Cardiac muscle cell (in vitro differentiated cells and primary cell): ENCODE results near the gene LHX8. TPM values are rescaled to one million over a fixed set of nuclear protein-coding genes. Genes with fewer than 3 reads are reported as not detected.

ENCODE experiments used
- DNase-seq, 2 donors: peaks; one replicate each; pipeline versions ENCODE4 v3.0.0 to v3.0.0-alpha.2; 2010 to 2017; ENCODE audit warnings: low read depth in 1 of 2, low spot score in 1 of 2
- H3K27ac ChIP-seq: fragments of 200-600 bp; sonication (generic); 2 replicates; pipeline ENCODE4 v1.5.1; 2016
- H3K27me3 ChIP-seq: fragments of 200-600 bp; sonication (generic); 2 replicates; pipeline ENCODE4 v1.6.0; 2016; ENCODE audit warnings: control low read depth
- H3K36me3 ChIP-seq: fragments of 200-600 bp; sonication (generic); 2 replicates; pipeline ENCODE4 v1.5.1; 2016; ENCODE audit warnings: control low read depth
- H3K4me1 ChIP-seq: fragments of 200-600 bp; sonication (generic); 2 replicates; pipeline ENCODE4 v1.8.1; 2017; ENCODE audit warnings: low read depth, mild to moderate bottlenecking, mixed run types
- H3K4me3 ChIP-seq: fragments of 200-600 bp; sonication (generic); 2 replicates; pipeline ENCODE4 v1.5.1; 2016; ENCODE audit warnings: mild to moderate bottlenecking
- H3K9me3 ChIP-seq: fragments of 200-600 bp; sonication (generic); 2 replicates; pipeline ENCODE4 v1.5.1; 2017; ENCODE audit warnings: low read depth, mild to moderate bottlenecking, control low read depth
- polyA plus RNA-seq: library from polyadenylated mRNA; unstranded; fragments of >200 nt; fragmentation: Nextera tagmentation; extraction: Ambion mirVana; gene quantifications from 2 replicates; pipeline ENCODE4 v1.2.1, GENCODE V29; 2016
- total RNA-seq: library from RNA; depleted of rRNA; stranded (reverse); fragments of >200 nt; gene quantifications from 2 replicates; pipeline ENCODE4 v1.2.3, GENCODE V29; 2016
- TF ChIP-seq, protein P1 (sequence below): IDR thresholded peaks from 2 replicates; pipeline ENCODE4 v1.5.1; 2012; ENCODE audit warnings: low read depth, mild to moderate bottlenecking, low read length

Gene LHX8
- total and polyA plus RNA-seq, 2 experiments from 2014 or later = 0.18 to 1.9 TPM

DNA sequence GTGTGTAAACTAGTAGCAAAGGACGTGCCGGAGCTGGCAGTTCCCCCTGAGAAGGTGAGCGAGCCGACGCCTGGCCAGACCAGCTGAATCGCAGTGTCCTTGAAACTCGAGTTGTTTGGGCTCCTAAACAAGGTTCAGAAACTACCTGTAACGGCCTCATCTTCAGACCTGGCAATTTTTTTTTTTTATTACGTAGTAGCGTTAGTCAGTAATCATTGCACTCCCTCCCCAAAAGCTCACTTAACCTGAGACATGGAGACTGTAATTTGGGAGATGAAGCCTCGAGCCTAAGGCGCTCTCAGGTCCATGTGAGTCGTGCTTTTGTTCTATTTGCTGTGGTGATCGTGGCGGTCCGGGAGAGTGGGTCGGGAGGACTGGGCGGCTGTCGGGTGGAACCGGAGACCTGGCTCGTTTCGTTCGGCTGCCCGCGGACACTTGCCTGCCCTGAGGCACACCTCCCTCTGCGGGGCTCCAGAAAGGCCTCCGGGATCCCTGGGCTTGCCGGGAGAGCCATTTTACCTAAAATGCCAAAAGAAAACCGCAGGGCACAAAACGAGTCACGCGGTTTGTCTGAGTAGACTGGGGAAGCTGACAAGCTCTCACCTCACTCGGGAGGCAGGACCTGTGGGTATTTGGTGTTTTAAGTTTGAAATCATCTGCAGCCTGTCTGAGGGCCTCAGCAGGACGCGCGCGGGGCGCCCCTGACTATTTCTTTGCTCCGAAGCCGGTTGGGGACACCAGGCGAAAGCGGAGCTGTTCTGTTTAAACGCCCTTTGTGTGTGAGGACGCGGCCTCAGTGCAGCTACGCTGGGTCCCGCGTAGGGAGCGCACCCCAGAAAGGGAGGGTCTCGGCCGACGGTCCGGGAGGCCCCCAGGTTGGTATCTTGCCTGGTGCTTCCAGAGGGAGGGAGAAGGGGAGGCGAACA lies 722 bp downstream of the LHX8 start:
- TF ChIP-seq, protein P1, sequence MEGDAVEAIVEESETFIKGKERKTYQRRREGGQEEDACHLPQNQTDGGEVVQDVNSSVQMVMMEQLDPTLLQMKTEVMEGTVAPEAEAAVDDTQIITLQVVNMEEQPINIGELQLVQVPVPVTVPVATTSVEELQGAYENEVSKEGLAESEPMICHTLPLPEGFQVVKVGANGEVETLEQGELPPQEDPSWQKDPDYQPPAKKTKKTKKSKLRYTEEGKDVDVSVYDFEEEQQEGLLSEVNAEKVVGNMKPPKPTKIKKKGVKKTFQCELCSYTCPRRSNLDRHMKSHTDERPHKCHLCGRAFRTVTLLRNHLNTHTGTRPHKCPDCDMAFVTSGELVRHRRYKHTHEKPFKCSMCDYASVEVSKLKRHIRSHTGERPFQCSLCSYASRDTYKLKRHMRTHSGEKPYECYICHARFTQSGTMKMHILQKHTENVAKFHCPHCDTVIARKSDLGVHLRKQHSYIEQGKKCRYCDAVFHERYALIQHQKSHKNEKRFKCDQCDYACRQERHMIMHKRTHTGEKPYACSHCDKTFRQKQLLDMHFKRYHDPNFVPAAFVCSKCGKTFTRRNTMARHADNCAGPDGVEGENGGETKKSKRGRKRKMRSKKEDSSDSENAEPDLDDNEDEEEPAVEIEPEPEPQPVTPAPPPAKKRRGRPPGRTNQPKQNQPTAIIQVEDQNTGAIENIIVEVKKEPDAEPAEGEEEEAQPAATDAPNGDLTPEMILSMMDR = no peak
- peak in 1 of 2 donors; percentile 30 for DNase-seq
- H3K36me3 ChIP-seq = no peaks in the 10 kb centered on the region
- H3K27me3 ChIP-seq = peaks cover 100% of the 10 kb centered on the region
- H3K4me3 ChIP-seq = peak overlapping the region; percentile 31
- H3K27ac ChIP-seq = no peak overlapping the region
- H3K9me3 ChIP-seq = no peaks in the 10 kb centered on the region
- peaks cover 21% of the 10 kb centered on the region for H3K4me1 ChIP-seq

DNA sequence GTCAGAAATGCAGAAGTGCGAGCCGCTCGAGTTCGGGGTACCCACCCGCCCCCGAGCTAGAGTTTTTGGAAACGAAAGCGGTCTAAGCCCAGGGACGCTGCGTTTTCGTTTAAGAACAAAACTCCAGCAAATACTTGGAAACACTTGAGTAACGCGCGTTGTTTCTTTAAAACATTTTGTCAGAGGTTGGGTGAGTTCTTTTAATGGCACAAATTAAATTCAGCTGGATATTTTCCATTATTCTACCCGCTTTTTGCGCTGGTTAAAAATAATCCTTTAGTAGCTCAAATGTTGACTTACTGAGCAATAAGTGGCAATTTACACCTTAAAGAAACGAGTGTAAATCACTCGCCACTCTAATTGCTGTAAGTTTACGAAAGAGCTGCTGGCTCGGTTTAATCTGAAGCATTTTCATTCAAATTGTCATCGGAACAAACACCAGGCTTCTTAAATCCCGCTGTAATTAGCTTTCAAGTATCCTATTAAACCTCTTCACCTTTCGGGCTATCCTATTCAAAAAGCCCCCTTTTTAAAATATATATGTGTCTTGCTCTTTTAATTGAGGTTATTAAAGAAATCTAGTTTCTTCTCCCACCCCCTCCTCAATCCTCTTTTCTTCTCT lies 1.5 kb downstream of the LHX8 start:
- peak overlapping the region; percentile 31 for H3K4me3 ChIP-seq
- TF ChIP-seq, protein P1 = no peak
- H3K36me3 ChIP-seq = no peaks in the 10 kb centered on the region
- H3K27ac ChIP-seq = no peak overlapping the region
- H3K4me1 ChIP-seq = peaks cover 16% of the 10 kb centered on the region
- H3K27me3 ChIP-seq = peaks cover 100% of the 10 kb centered on the region
- DNase-seq = peak; percentile 11 to 29
- no peaks in the 10 kb centered on the region for H3K9me3 ChIP-seq

DNA sequence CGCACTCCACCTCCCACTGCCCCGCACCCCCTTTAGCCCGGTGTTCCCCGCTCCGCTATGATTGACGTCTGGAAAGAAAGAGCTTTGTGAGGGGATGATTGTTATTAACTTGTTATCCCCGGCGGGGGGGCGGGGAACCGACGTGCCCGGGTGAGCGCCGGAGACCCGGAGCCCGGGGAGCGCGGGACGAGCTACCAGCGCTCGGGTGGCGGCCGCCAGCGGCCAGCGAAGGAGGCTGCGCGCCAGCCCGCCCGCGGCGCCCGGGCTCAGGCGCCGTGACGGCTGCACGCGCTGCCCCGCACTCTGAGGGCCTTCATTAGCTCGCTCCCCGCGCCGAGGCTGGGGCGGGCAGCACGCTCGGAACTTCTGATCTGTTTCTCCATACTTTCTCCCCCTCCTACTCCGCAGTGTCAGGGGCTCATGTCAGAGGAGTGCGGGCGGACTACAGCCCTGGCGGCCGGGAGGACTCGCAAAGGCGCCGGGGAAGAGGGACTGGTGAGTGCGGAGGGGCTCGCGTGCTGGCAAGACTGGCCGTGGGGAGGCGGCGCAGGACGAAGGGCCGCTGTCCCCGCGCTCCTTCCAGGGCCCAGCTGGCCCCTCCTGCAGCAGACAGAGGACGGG lies 2.1 kb downstream of the LHX8 start:
- DNase-seq = peak in 1 of 2 donors; percentile 72
- Histone ChIP-seq H3K9me3 (no peaks in the 10 kb centered on the region), H3K36me3 (no peaks in the 10 kb centered on the region), H3K4me1 (peaks cover 12% of the 10 kb centered on the region), H3K4me3 (peak overlapping the region; percentile 31), H3K27ac (no peak overlapping the region), H3K27me3 (peaks cover 99% of the 10 kb centered on the region)
- TF ChIP-seq, protein P1 = no peak

DNA sequence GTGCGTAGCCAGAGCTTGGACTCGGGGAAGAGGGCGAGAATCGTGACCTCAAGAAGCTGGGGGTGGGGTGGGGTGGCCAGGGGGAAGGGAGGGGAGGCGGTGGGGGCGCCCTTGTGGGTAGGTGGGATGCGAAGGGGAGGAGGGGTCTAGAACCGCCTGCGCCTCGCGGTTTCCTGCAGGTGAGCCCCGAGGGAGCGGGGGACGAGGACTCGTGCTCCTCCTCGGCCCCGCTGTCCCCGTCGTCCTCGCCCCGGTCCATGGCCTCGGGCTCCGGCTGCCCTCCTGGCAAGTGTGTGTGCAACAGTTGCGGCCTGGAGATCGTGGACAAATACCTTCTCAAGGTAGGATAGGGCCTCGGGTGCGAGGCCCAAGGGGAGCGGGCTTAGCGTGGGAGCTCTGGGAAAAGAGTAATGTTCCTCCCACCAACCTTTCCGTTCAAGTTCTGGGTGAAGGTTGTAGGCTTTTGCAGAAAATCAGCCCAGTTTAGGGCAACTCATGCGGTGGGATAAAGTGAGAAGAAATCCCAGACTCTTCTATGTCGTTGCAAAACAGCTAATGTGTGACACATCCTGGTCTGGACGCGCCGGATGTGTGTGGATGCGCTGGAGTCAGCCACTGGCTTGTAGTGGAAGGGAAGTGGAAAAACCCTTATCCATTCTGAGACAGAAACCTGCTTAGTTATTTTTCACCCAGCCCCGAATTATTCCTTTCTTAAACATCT lies 2.9 kb downstream of the LHX8 start:
- Histone ChIP-seq H3K27me3 (peaks cover 99% of the 10 kb centered on the region), H3K4me1 (peaks cover 12% of the 10 kb centered on the region), H3K9me3 (no peaks in the 10 kb centered on the region), H3K36me3 (no peaks in the 10 kb centered on the region), H3K4me3 (peak overlapping the region; percentile 31), H3K27ac (no peak overlapping the region)
- TF ChIP-seq, protein P1 = no peak
- peak in 1 of 2 donors; percentile 15 for DNase-seq

DNA sequence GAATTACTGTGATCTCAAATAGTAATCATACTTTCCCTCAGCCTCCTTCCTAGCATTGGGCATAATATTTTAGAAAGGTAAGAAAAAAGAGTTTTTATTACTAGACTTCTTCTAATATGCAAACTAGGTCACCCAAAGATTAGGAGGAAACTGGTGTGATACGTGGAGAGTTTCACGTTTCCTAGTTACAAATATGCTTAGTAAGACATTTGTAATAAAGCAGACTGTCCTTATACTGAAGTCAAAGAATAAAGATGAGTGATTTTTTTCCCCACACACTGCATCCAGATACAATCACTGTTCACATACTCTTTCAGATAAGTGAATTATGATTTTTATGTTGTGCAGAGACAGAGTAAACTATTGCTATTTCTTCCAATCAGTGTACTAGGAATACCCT lies 17.9 kb downstream of the LHX8 start:
- Histone ChIP-seq H3K9me3 (no peaks in the 10 kb centered on the region), H3K4me3 (no peak overlapping the region), H3K27me3 (no peaks in the 10 kb centered on the region), H3K4me1 (no peaks in the 10 kb centered on the region), H3K27ac (no peak overlapping the region), H3K36me3 (no peaks in the 10 kb centered on the region)
- TF ChIP-seq, protein P1 = no peak
- no peak for DNase-seq
